DOHH2 (cell line): ENCODE measurements around the gene WWOX.

ENCODE experiments used
- CTCF ChIP-seq: fragments of 200-600 bp; sonication (generic); IDR thresholded peaks from one replicate; pipeline ENCODE4 v1.5.1; 2014; ENCODE audit warnings: antibody characterized with exemption, mild to moderate bottlenecking, low read depth, low read length; ENCODE audit not compliant: poor library complexity, severe bottlenecking
- EZH2phosphoT487 ChIP-seq: fragments of 200-600 bp; sonication (generic); IDR thresholded peaks from 2 replicates; pipeline ENCODE4 v1.6.1; 2017; ENCODE audit warnings: borderline replicate concordance, mild to moderate bottlenecking, antibody characterized with exemption, low read length, moderate library complexity, mixed read lengths

- TF ChIP-seq CTCF (no peak), EZH2phosphoT487 (no peak)
Observed at GRCh38 chr16:78709137-78709884, 609.9 kb downstream of the WWOX start.
